ENCODE data around the gene PLEKHH2. TPM values are rescaled to one million over a fixed set of nuclear protein-coding genes. Genes with fewer than 3 reads are reported as not detected.

Gene PLEKHH2
- total RNA-seq, 1 experiment from 2014 or later = 3.1 TPM

GRCh38 chr2:43592443-43592842 lies 44.6 kb upstream of the PLEKHH2 start:
- no peak overlapping the region for H3K9ac ChIP-seq (ENCODE audit: extremely low read depth, insufficient read length, low read length)
- H4K8ac ChIP-seq (replicated peaks; ENCODE audit: insufficient read length, low read depth, low read length) = no peak overlapping the region
- H3K36me3 Mint-ChIP-seq (ENCODE audit: insufficient read depth in 1 of 3, low read depth in 3 of 3) = peaks cover 0 to 14% (median 3%) of the 10 kb centered on the region in 3 experiments; a peak in 4 of 7 replicates
- no peak overlapping the region for H2BK12ac ChIP-seq (ENCODE audit: insufficient read length, low read depth, low read length)
- no peak overlapping the region for H2BK20ac ChIP-seq (ENCODE audit: low read depth, low read length, poor library complexity, severe bottlenecking)
- no peak overlapping the region for H3K18ac ChIP-seq (ENCODE audit: insufficient read length, low read depth, low read length)
- no peak overlapping the region for H3K23ac ChIP-seq (ENCODE audit: insufficient read length, low read depth, low read length)
- no peaks in the 10 kb centered on the region for H3K27me3 Mint-ChIP-seq (ENCODE audit: low read depth)
- H3K4ac ChIP-seq (ENCODE audit: low read depth, low read length) = no peak overlapping the region
- peaks cover 9% of the 10 kb centered on the region for H3K23me2 ChIP-seq (ENCODE audit: insufficient read length, low read depth, low read length, poor library complexity, severe bottlenecking)
- no peak overlapping the region for H3K4me2 ChIP-seq (ENCODE audit: insufficient read depth, insufficient read length, low read length)
- DNase-seq = no peak
- H3T11ph ChIP-seq (ENCODE audit: low read length) = no peak overlapping the region
- no peak overlapping the region for H2AK5ac ChIP-seq (ENCODE audit: insufficient read length, low read length)
- no peaks in the 10 kb centered on the region for H3K9me3 Mint-ChIP-seq
- no peak overlapping the region for H3K27ac ChIP-seq (ENCODE audit: insufficient read length, low read depth, low read length)
- no peaks in the 10 kb centered on the region for H3K27me3 ChIP-seq (ENCODE audit: insufficient read depth, low read length)
- no peaks in the 10 kb centered on the region for H3K4me1 ChIP-seq (ENCODE audit: insufficient read depth, low read length)
- H3K27ac Mint-ChIP-seq = no peak overlapping the region
- H4K5ac ChIP-seq (ENCODE audit: insufficient read length, low read depth, low read length) = no peak overlapping the region
- H4K20me1 ChIP-seq (ENCODE audit: control insufficient read depth, insufficient read depth, insufficient read length) = no peaks in the 10 kb centered on the region
- no peaks in the 10 kb centered on the region for H3K9me3 ChIP-seq (ENCODE audit: control insufficient read depth, low read depth, low read length)
- H3K79me2 ChIP-seq (ENCODE audit: insufficient read depth, low read length) = peaks cover 3% of the 10 kb centered on the region; the same call in 1 of the 2 replicates
- no peak overlapping the region for H3K4me3 Mint-ChIP-seq
- H3K4me1 Mint-ChIP-seq = peaks cover 10 to 13% of the 10 kb centered on the region in 2 experiments
- H4K91ac ChIP-seq (ENCODE audit: insufficient read length, low read depth, low read length) = no peak overlapping the region
- H2BK15ac ChIP-seq (ENCODE audit: low read depth, low read length) = no peak overlapping the region
- no peak overlapping the region for H2BK5ac ChIP-seq (ENCODE audit: insufficient read length, low read length)
- TF ChIP-seq, protein P1, sequence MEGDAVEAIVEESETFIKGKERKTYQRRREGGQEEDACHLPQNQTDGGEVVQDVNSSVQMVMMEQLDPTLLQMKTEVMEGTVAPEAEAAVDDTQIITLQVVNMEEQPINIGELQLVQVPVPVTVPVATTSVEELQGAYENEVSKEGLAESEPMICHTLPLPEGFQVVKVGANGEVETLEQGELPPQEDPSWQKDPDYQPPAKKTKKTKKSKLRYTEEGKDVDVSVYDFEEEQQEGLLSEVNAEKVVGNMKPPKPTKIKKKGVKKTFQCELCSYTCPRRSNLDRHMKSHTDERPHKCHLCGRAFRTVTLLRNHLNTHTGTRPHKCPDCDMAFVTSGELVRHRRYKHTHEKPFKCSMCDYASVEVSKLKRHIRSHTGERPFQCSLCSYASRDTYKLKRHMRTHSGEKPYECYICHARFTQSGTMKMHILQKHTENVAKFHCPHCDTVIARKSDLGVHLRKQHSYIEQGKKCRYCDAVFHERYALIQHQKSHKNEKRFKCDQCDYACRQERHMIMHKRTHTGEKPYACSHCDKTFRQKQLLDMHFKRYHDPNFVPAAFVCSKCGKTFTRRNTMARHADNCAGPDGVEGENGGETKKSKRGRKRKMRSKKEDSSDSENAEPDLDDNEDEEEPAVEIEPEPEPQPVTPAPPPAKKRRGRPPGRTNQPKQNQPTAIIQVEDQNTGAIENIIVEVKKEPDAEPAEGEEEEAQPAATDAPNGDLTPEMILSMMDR (conservative IDR thresholded peaks at IDR 0.05) = no peak
- H3K56ac ChIP-seq (ENCODE audit: insufficient read length, low read depth, low read length) = no peak overlapping the region
- no peak overlapping the region for H3K14ac ChIP-seq (ENCODE audit: insufficient read depth, low read length)
- H2BK120ac ChIP-seq (ENCODE audit: low read depth, low read length, poor library complexity, severe bottlenecking) = no peak overlapping the region
- H3K79me1 ChIP-seq (ENCODE audit: insufficient read depth, low read depth, low read length, poor library complexity, severe bottlenecking) = no peaks in the 10 kb centered on the region
- no peak overlapping the region for H2AFZ ChIP-seq (ENCODE audit: low read length)

Data from H9 (cell line).